Naive thymus-derived CD8-positive, alpha-beta T cell (primary cell): ENCODE data around the gene THEM4. TPM values are rescaled to one million over a fixed set of nuclear protein-coding genes. Genes with fewer than 3 reads are reported as not detected.

Experiments
- ATAC-seq, 2 donors: fragments of 150-1000 bp; cut with Tn5 transposase in 1 of 2; sonication (Bioruptor Pico), chemical (Tn5 transposase) in 1 of 2; 1 replicate in 1 of 2; 2 replicates in 1 of 2; pipeline ENCODE4 v1.10.0; 2021; ENCODE audit warnings: mild to moderate bottlenecking in 2 of 2, moderate library complexity in 2 of 2
- POLR2A ChIA-PET: fragments of 350-600 bp; sonication (Branson Sonifier 250); formaldehyde crosslinking; loops from one replicate; lab custom pipeline; 2021; ENCODE audit warnings: antibody characterized with exemption; lab: Charles Lee
- DNase-seq, 10 donors: peaks; one replicate each; pipeline versions ENCODE4 v3.0.0 to v3.0.0-alpha.2; 2020 to 2022
- H3K27ac Mint-ChIP-seq, 10 donors: one replicate each; pipeline ENCODE4 v1.8.0; 2020 to 2022; ENCODE audit warnings: mild to moderate bottlenecking in 10 of 10, mixed read lengths in 10 of 10, moderate library complexity in 4 of 10, inconsistent platforms in 1 of 10
- H3K27me3 Mint-ChIP-seq, 5 donors: one replicate each; pipeline ENCODE4 v1.8.0; 2021 to 2022; ENCODE audit warnings: mixed read lengths in 5 of 5
- H3K36me3 Mint-ChIP-seq, 3 donors: one replicate each; pipeline ENCODE4 v1.8.0; 2020 to 2022; ENCODE audit warnings: mixed read lengths in 3 of 3, mild to moderate bottlenecking in 2 of 3, inconsistent platforms in 1 of 3
- H3K4me1 Mint-ChIP-seq, 4 donors: one replicate each; pipeline ENCODE4 v1.8.0; 2021 to 2022; ENCODE audit warnings: mixed read lengths in 4 of 4
- H3K4me3 Mint-ChIP-seq, 10 donors: one replicate each; pipeline ENCODE4 v1.8.0; 2020 to 2022; ENCODE audit warnings: mild to moderate bottlenecking in 10 of 10, mixed read lengths in 10 of 10, moderate library complexity in 6 of 10, inconsistent platforms in 1 of 10
- H3K9me3 Mint-ChIP-seq, 9 donors: one replicate each; pipeline ENCODE4 v1.8.0; 2020 to 2022; ENCODE audit warnings: mixed read lengths in 9 of 9, mild to moderate bottlenecking in 3 of 9, inconsistent platforms in 1 of 9, moderate library complexity in 1 of 9
- polyA plus RNA-seq, 3 donors: library from polyadenylated mRNA; unstranded; fragments of 300-500 nt; fragmentation: Illumina TruSeq; gene quantifications; one replicate each; pipeline ENCODE4 v1.2.3, GENCODE V29; 2021
- total RNA-seq, 8 experiments: library from RNA in 2 of 8; stranded (reverse) in 2 of 8; gene quantifications; one replicate each; pipeline ENCODE4 v1.2.3 and lab custom pipeline; 2021 to 2026

Gene THEM4
- total and polyA plus RNA-seq, 5 experiments from 2014 or later, result 82.2 to 166 (median 116) TPM

GRCh38 chr1:151838222-151839081 lies 70.9 kb downstream of the THEM4 start:
- H3K27ac Mint-ChIP-seq, result peak overlapping the region in 5 of 10 donors; percentile 51 to 81 (median 62)
- DNase-seq (peak in 1 of 10 donors; percentile 28), ATAC-seq (peak; percentile 14 to 50)
- peaks cover 30 to 62% (median 53%) of the 10 kb centered on the region in 4 donors for H3K4me1 Mint-ChIP-seq
- no peaks in the 10 kb centered on the region for H3K36me3 Mint-ChIP-seq
- H3K27me3 Mint-ChIP-seq, result peaks cover 0 to 2% (median 0%) of the 10 kb centered on the region in 5 donors
- POLR2A ChIA-PET, result interaction anchor here (0.6 to 1.2 kb wide), 5 partner anchors 49 to 1266 kb away, joined by 3 to 7 read pairs (median 3); partner anchors contain the start of genes S100A10 and TDRKH
- no peaks in the 10 kb centered on the region for H3K9me3 Mint-ChIP-seq
- H3K4me3 Mint-ChIP-seq, result peak overlapping the region; percentile 75 to 98 (median 85)

DNA sequence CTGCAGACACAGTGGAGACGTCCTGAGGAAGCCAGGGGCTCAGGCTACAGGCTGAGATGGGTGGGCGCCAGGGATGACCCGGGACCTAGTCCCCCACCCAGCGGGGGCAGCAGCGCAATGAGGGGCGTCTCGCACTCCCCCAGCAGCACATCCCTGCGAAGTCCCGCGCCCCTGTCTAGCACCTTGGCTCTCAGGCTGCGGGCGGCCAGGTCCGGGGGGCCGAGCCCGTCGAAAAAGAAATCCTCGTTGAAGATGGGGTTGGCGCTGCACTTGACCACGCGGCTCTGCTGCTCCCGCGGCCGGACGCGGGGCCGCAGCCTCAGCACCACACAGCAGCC lies 71.5 kb downstream of the THEM4 start:
- Mint-ChIP-seq H3K4me1 (peaks cover 34 to 65% (median 59%) of the 10 kb centered on the region in 4 donors), H3K9me3 (no peaks in the 10 kb centered on the region), H3K27me3 (peaks cover 0 to 2% (median 0%) of the 10 kb centered on the region in 5 donors), H3K4me3 (peak overlapping the region; percentile 82 to 98 (median 90)), H3K27ac (peak overlapping the region in 7 of 10 donors; percentile 54 to 96 (median 92)), H3K36me3 (no peaks in the 10 kb centered on the region)
- peak in 1 of 2 donors; percentile 1 for ATAC-seq
- DNase-seq, result no peak
- POLR2A ChIA-PET, result interaction anchor here (0.6 to 1.6 kb wide), 6 partner anchors 48 to 1265 kb away, joined by 3 to 7 read pairs (median 3); partner anchors contain the start of genes S100A10 and TDRKH

- POLR2A ChIA-PET, result interaction anchor here (0.6 to 1.6 kb wide), 7 partner anchors 9 to 895 kb away, joined by 3 to 6 read pairs (median 3); partner anchors contain the start of genes S100A10 and TDRKH
- peak in 1 of 2 donors; percentile 25 for ATAC-seq
- no peak for DNase-seq
- Mint-ChIP-seq H3K27me3 (peaks cover 0 to 2% (median 0%) of the 10 kb centered on the region in 5 donors), H3K36me3 (no peaks in the 10 kb centered on the region), H3K4me1 (peaks cover 38 to 69% (median 65%) of the 10 kb centered on the region in 4 donors), H3K4me3 (peak overlapping the region; percentile 82 to 98 (median 90)), H3K27ac (peak overlapping the region; percentile 15 to 96 (median 88)), H3K9me3 (no peaks in the 10 kb centered on the region)
Measured at GRCh38 chr1:151837197-151837596, 72.1 kb downstream of the THEM4 start.

DNA sequence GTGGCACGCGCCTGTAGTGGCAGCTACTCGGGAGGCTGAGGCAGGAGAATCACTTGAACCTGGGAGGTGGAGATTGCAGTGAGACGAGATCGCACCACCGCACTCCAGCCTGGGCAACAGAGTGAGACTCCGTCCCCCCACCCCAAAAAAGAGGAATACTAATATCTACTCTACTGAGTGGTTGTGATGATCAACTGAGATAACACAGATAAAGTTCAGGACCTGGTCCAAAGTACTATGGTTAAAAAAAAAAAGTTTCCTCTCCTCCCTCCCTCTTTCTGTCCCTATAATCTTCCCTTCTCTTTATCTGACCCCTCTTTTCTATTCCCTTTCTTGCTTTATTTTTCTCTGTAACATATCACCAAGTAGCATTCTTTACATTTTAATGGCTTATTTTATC lies 73.7 kb downstream of the THEM4 start:
- no peak for ATAC-seq
- Mint-ChIP-seq H3K4me3 (no peak overlapping the region), H3K27me3 (peaks cover 0 to 2% (median 0%) of the 10 kb centered on the region in 5 donors), H3K27ac (peak overlapping the region in 3 of 10 donors; percentile 26 to 84 (median 31)), H3K4me1 (peaks cover 39 to 80% (median 76%) of the 10 kb centered on the region in 4 donors), H3K9me3 (no peaks in the 10 kb centered on the region), H3K36me3 (no peaks in the 10 kb centered on the region)
- DNase-seq, result peak in 1 of 10 donors; percentile 19
- POLR2A ChIA-PET, result interaction anchor here (0.6 kb wide), 1 partner anchor 76 kb away, joined by 9 read pairs; no protein-coding TSS in a partner anchor

DNA sequence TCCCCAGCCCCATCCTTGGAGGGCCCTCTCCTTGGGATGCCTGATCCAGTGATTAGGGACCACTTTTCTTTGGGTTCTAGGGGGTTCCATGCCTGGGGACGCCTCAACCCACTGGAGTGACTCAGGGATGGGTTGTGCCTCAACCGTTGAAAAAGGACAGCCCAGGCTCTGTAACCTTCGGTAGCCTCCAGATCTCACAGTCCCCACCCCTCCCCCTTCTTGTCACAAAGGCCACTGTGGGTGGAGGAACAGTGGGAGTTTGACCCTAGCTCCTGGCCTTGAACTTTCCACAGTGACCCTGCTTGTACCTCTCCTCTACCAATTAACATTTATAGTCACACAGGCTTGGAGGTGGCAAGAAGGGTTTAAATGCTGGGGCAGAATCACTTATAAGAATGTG lies 75.1 kb downstream of the THEM4 start:
- Mint-ChIP-seq H3K4me3 (peak overlapping the region in 2 of 10 donors; percentile 52 to 58), H3K27me3 (peaks cover 0 to 2% (median 0%) of the 10 kb centered on the region in 5 donors), H3K4me1 (peaks cover 42 to 79% (median 76%) of the 10 kb centered on the region in 4 donors), H3K36me3 (no peaks in the 10 kb centered on the region), H3K9me3 (no peaks in the 10 kb centered on the region), H3K27ac (peak overlapping the region in 2 of 10 donors; percentile 43 to 90)
- no peak for ATAC-seq
- POLR2A ChIA-PET, result interaction anchor here (1.0 kb wide), 1 partner anchor 9 kb away, joined by 6 read pairs; no protein-coding TSS in a partner anchor
- DNase-seq, result peak in 1 of 10 donors; percentile 23

DNA sequence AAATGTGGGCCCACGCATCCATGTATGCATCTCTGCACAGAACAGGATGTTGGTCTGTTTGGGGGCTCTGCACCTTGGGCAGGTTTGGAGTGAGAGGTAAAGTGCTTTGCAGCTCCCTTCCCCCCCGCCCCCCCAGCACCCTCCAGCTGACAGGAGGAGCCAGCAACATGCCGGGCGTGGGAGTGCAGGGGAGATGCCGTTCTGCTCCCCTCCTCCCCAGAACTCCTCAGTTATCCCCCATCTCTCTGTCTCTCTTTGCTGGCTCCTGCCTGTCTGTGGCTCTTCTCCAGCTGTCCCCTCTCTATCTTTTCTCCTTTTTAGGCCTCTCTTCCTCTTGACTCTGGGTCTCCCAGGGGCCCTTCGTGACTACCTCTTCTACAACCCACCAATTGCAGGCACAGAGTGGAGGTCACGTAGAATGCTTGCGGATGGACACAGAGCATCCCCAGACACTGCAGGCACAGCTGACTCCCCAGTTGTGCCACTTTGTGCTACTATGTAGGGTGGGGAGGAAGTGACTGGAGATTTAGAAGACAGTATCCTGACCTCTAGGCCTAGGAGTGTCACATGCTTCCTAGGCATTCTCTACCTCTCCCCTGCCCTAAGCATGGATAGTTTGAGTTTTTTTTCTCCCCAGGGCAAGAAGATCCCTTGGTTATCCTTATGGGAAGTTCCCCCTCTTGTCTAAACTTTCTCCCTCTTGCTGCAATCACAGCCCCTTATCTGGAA lies 76.0 kb downstream of the THEM4 start:
- no peaks in the 10 kb centered on the region for H3K9me3 Mint-ChIP-seq
- DNase-seq, result peak in 1 of 10 donors; percentile 45
- peaks cover 45 to 83% (median 79%) of the 10 kb centered on the region in 4 donors for H3K4me1 Mint-ChIP-seq
- ATAC-seq, result peak in 1 of 2 donors; percentile 31
- H3K36me3 Mint-ChIP-seq, result no peaks in the 10 kb centered on the region
- POLR2A ChIA-PET, result no interaction called here
- H3K4me3 Mint-ChIP-seq, result peak overlapping the region in 6 of 10 donors; percentile 12 to 71 (median 48)
- H3K27me3 Mint-ChIP-seq, result peaks cover 0 to 2% (median 0%) of the 10 kb centered on the region in 5 donors
- H3K27ac Mint-ChIP-seq, result peak overlapping the region; percentile 13 to 90 (median 77)

DNA sequence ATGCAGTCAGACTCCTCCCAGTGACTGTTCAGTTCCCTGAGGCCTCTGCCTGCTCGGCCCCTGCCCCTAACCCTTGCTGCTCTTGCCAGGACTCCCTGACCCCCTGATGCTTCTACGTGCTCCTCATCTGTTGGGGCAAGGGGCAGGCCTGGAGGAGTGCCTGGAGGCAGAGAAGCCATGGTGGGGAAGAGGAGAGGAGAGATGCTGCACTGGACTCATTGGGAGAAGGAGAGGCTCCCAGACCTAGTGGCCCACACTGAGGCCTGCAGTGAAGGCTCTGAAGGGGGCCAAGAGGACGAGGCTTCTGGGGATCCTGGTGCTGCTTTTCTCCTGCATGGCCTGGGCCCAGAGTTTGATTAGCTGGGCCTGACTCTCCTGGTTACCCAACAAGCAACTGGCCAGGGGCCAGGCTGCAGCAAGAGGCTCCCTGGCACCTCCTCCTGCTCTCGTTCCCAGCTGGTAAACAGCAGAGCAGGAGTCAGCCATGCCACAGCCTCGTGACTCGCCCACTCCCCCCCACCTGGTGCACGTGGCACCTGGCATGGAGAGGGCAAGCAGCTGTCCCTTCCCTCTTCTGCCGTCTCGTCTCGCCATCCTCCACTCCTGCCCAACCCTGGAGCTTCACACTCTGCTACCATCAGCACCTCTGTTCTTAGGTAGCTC lies 76.9 kb downstream of the THEM4 start:
- Mint-ChIP-seq H3K27ac (peak overlapping the region in 9 of 10 donors; percentile 37 to 90 (median 85)), H3K9me3 (no peaks in the 10 kb centered on the region), H3K27me3 (peaks cover 0 to 2% (median 0%) of the 10 kb centered on the region in 5 donors), H3K36me3 (no peaks in the 10 kb centered on the region), H3K4me3 (peak overlapping the region in 2 of 10 donors; percentile 2 to 49), H3K4me1 (peaks cover 45 to 86% (median 82%) of the 10 kb centered on the region in 4 donors)
- POLR2A ChIA-PET, result interaction anchor here (0.6 kb wide), 1 partner anchor 404 kb away, joined by 3 read pairs; no protein-coding TSS in a partner anchor
- no peak for ATAC-seq
- DNase-seq, result peak in 1 of 10 donors; percentile 53

DNA sequence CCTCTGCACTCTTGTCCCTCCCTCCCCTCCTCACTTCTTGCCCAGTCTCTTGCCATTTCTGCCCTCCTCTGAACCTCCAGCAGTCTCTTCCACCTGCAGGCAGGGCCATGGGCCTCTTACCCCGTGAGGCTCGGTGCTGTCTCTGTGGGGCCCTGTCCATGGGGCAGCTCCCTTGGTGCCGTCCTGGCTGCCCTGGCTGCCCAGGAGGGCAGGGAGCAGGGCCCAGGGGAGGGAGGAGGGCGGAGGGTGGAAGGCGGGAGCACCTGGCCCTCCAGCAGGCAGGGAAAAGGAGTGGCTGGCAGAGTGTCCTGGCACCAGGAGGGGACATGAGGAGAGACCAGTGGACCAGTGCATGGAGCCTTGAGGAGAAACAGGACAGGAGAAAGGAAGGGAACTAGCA lies 77.7 kb downstream of the THEM4 start, which contains the start of gene RORC:
Gene RORC (minus strand): TSS at position 198 of the 400 bp plus-strand sequence. CDS start 38 bp downstream, at position 160.
- ATAC-seq (no peak), DNase-seq (peak in 1 of 10 donors; percentile 52)
- Mint-ChIP-seq H3K27ac (peak within 1 kb of the TSS in 9 of 10 donors; percentile 25 to 90 (median 85)), H3K4me3 (peak within 1 kb of the TSS in 6 of 10 donors; percentile 29 to 60 (median 40)), H3K36me3 (no peaks in the 10 kb centered on the region), H3K9me3 (no peaks in the 10 kb centered on the region), H3K4me1 (peaks cover 39 to 78% (median 74%) of the 10 kb centered on the region in 4 donors), H3K27me3 (peaks cover 0 to 2% (median 0%) of the 10 kb centered on the region in 5 donors)
- POLR2A ChIA-PET, result no interaction called here

- Mint-ChIP-seq H3K4me3 (peak overlapping the region in 1 of 10 donors; percentile 29), H3K4me1 (peaks cover 36 to 78% (median 73%) of the 10 kb centered on the region in 4 donors), H3K27ac (peak overlapping the region in 5 of 10 donors; percentile 29 to 90 (median 71)), H3K36me3 (no peaks in the 10 kb centered on the region), H3K9me3 (no peaks in the 10 kb centered on the region), H3K27me3 (no peaks in the 10 kb centered on the region)
- DNase-seq (no peak), ATAC-seq (no peak)
- POLR2A ChIA-PET, result no interaction called here
Measured at GRCh38 chr1:151831256-151831591, 78.1 kb downstream of the THEM4 start.

GRCh38 chr1:151830055-151830454 lies 79.3 kb downstream of the THEM4 start:
- Mint-ChIP-seq H3K27ac (peak overlapping the region in 9 of 10 donors; percentile 56 to 91 (median 81)), H3K27me3 (no peaks in the 10 kb centered on the region), H3K4me1 (peaks cover 36 to 83% (median 75%) of the 10 kb centered on the region in 4 donors), H3K9me3 (no peaks in the 10 kb centered on the region), H3K36me3 (no peaks in the 10 kb centered on the region), H3K4me3 (peak overlapping the region in 7 of 10 donors; percentile 26 to 89 (median 62))
- DNase-seq, result no peak
- POLR2A ChIA-PET, result interaction anchor here (0.6 kb wide), 1 partner anchor 76 kb away, joined by 3 read pairs; no protein-coding TSS in a partner anchor
- ATAC-seq, result no peak

GRCh38 chr1:151829352-151830046 lies 79.8 kb downstream of the THEM4 start:
- Mint-ChIP-seq H3K27me3 (no peaks in the 10 kb centered on the region), H3K27ac (peak overlapping the region; percentile 64 to 91 (median 84)), H3K36me3 (no peaks in the 10 kb centered on the region), H3K4me3 (peak overlapping the region in 9 of 10 donors; percentile 55 to 89 (median 68)), H3K4me1 (peaks cover 36 to 84% (median 73%) of the 10 kb centered on the region in 4 donors), H3K9me3 (no peaks in the 10 kb centered on the region)
- DNase-seq (peak in 1 of 10 donors; percentile 24), ATAC-seq (no peak)
- POLR2A ChIA-PET, result interaction anchor here (0.9 kb wide), 1 partner anchor 9 kb away, joined by 3 read pairs; no protein-coding TSS in a partner anchor
